Liver (tissue), 3 donors: ENCODE data around the gene MYMK.

Source experiments
- EGR1 ChIP-seq, 2 donors: IDR thresholded peaks; 2 replicates each; pipeline ENCODE4 v1.6.1; 2016 to 2018; ENCODE audit warnings: antibody characterized with exemption in 2 of 2, low read depth in 2 of 2
- GABPA ChIP-seq, 2 donors: IDR thresholded peaks in 1 of 2; conservative IDR thresholded peaks in 1 of 2; 2 replicates each; pipeline ENCODE4 v1.6.1; 2016; ENCODE audit warnings: antibody characterized with exemption in 2 of 2, mild to moderate bottlenecking in 1 of 2, moderate library complexity in 1 of 2
- JUND ChIP-seq, 2 donors: IDR thresholded peaks; 2 replicates each; pipeline ENCODE4 v1.6.1; 2016; ENCODE audit warnings: antibody characterized with exemption in 2 of 2
- RAD21 ChIP-seq, 2 donors: IDR thresholded peaks; 2 replicates each; pipeline ENCODE4 v1.6.1; 2016; ENCODE audit warnings: antibody characterized with exemption in 2 of 2, mild to moderate bottlenecking in 2 of 2
- RXRA ChIP-seq, 2 donors: IDR thresholded peaks; 2 replicates each; pipeline ENCODE4 v1.6.1; 2017 to 2018; ENCODE audit warnings: antibody characterized with exemption in 2 of 2, mild to moderate bottlenecking in 1 of 2
- ZBTB33 ChIP-seq: IDR thresholded peaks from 2 replicates; pipeline ENCODE4 v1.6.1; 2016; ENCODE audit warnings: antibody characterized with exemption
- TF ChIP-seq, protein P1 (sequence below): fragments of 150-350 bp; IDR thresholded peaks from 2 replicates; pipeline ENCODE4 v1.5.1; 2017; ENCODE audit warnings: improper control_type of control experiment, low read depth, low read length; ENCODE audit not compliant: missing input control
- TF ChIP-seq, protein P2 (sequence below): IDR thresholded peaks from 2 replicates; pipeline ENCODE4 v1.6.1; 2016; ENCODE audit warnings: antibody characterized with exemption
- TF ChIP-seq, protein P3 (sequence below): IDR thresholded peaks from 2 replicates; pipeline ENCODE4 v1.6.1; 2016; ENCODE audit warnings: antibody characterized with exemption
- donor health status: healthy.
- donor health status: healthy.

- TF ChIP-seq, protein P1, sequence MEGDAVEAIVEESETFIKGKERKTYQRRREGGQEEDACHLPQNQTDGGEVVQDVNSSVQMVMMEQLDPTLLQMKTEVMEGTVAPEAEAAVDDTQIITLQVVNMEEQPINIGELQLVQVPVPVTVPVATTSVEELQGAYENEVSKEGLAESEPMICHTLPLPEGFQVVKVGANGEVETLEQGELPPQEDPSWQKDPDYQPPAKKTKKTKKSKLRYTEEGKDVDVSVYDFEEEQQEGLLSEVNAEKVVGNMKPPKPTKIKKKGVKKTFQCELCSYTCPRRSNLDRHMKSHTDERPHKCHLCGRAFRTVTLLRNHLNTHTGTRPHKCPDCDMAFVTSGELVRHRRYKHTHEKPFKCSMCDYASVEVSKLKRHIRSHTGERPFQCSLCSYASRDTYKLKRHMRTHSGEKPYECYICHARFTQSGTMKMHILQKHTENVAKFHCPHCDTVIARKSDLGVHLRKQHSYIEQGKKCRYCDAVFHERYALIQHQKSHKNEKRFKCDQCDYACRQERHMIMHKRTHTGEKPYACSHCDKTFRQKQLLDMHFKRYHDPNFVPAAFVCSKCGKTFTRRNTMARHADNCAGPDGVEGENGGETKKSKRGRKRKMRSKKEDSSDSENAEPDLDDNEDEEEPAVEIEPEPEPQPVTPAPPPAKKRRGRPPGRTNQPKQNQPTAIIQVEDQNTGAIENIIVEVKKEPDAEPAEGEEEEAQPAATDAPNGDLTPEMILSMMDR = no peak
- TF ChIP-seq EGR1 (IDR thresholded peaks at IDR 0.05; ENCODE audit: low read depth in 2 of 2) (no peak), ZBTB33 (no peak), JUND (IDR thresholded peaks at IDR 0.05) (no peak), RXRA (IDR thresholded peaks at IDR 0.05) (no peak), GABPA (IDR thresholded peaks at IDR 0.05 in 1 of 2, conservative IDR thresholded peaks at IDR 0.05 in 1 of 2) (no peak), RAD21 (IDR thresholded peaks at IDR 0.05) (no peak)
- TF ChIP-seq, protein P2, sequence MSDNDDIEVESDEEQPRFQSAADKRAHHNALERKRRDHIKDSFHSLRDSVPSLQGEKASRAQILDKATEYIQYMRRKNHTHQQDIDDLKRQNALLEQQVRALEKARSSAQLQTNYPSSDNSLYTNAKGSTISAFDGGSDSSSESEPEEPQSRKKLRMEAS = no peak
- TF ChIP-seq, protein P3, sequence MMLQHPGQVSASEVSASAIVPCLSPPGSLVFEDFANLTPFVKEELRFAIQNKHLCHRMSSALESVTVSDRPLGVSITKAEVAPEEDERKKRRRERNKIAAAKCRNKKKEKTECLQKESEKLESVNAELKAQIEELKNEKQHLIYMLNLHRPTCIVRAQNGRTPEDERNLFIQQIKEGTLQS = no peak
Measured at GRCh38 chr9:133484671-133485437, 39.9 kb downstream of the MYMK start.
